ENCODE data around the gene MED9.

GRCh38 chr17:17466511-17466910, 10.3 kb upstream of the MED9 start:
- no peak for TF ChIP-seq CTCF (conservative IDR thresholded peaks at IDR 0.05; ENCODE audit: low read length)
- no peak for TF ChIP-seq EZH2phosphoT487 (IDR thresholded peaks at IDR 0.05; ENCODE audit: borderline replicate concordance, low read depth, low read length)

Data from OCI-LY7 (cell line).